GM21786 (cell line): ENCODE results near the gene CLASP1.
"Not testable (repeated sequence)": the region's sequence is repeated elsewhere in the genome, so short reads cannot be mapped to it uniquely, and the experiment has no call there.

ENCODE experiments used
- ATAC-seq: cut with Tn5 transposase; IDR thresholded peaks from one replicate; pipeline ENCODE4 v1.9.1; 2021; ENCODE audit not compliant: unreplicated experiment

CLASP1 gene

GRCh38 chr2:121478996-121479745 lies 170.1 kb downstream of the CLASP1 start:
- ATAC-seq: no peak

DNA sequence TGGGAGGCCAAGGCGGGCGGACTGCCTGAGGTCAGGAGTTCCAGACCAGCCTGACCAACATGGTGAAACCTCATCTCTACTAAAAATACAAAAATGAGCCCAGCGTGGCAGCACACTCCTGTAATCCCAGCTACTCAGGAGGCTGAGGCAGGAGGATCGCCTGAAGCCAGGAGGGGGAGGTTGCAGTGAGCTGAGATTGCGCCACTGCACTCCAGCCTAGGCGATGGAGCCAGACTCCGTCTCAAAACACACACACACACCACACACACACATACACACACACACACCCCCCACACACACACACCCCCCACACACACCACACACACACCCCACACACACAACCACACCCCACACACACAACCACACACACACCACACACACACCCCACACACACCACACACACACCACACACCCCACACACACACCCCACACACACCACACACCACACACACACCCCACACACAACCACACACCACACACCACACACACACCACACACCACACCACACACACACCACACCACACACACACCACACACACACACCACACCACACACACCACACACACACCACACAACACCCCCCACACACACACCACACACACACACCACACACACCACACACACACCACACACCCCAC lies 170.8 kb downstream of the CLASP1 start:
- not testable (repeated sequence) for ATAC-seq

DNA sequence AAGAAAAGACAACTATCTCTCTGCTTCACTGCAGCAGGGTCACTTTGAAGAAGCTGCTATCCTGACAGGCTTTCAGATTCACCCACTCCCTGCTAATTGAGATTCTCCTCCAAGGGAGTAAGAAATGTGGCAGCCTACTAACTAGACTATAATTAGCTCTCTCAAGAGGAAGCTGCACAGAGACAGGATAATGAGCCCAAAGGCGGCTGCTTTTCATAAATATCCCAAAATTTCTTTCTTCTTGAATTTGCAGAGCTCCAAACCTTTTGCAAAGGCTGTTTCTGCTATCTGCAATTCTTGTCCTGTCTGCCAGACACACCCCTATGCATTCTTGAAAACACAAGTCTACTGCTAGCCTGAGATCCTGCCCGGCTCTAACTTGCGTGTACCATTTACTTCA lies 172.6 kb downstream of the CLASP1 start:
- ATAC-seq: no peak

DNA sequence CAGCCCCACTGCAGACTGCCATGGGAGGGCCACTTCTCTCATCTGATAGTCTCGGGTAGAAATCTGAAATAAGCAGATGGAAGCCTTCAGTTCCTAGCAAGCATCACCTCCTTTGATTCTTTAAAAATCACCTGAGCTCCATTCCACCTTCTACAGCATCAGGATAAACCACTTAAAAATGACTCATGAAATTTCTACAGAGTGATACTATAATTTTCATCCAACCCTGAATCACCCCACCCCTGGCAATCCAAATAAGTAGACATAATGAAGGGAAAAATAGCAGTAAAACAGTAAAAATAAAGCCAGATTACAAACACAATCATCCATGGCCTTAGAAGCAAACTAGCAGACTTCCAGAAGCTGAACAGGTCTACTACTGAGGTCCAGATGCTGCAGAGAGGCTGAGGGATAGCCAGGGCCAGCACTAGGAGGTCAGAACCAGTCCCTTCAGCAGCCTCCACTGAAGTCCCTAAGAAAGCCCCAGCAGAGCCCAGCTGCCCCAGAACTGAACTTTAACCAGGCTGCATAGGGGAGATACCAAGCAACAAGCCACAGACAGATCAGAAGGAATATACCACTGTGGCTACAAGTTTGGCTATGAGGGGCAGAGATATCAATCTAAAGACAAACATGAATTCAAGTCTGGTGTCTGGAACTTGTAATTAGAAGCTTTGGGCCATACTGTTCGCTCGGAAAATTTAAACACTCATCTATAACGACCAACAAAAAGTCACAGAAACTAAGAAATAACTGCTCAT lies 173.3 kb downstream of the CLASP1 start:
- ATAC-seq: no peak

DNA sequence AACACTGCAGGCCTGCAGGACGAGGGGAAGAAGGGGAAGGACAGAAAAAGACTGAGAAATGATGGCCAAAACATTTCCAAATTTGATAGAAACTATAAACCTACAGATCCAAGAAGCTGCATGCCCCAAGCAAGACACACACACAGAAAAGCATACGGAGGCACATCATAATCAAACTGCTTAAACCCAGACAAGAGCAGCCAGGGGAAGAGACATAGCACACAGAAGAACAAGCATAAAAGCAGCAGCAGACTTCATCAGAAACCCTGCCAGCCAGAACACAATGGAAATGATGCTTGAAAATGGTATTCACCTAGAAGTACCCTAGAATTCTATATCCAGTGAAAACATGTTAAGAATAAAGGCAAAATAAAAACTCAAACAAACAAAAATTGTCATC lies 175.8 kb downstream of the CLASP1 start:
- no peak for ATAC-seq

- no peak for ATAC-seq
Measured at GRCh38 chr2:121472470-121472993, 176.7 kb downstream of the CLASP1 start.

DNA sequence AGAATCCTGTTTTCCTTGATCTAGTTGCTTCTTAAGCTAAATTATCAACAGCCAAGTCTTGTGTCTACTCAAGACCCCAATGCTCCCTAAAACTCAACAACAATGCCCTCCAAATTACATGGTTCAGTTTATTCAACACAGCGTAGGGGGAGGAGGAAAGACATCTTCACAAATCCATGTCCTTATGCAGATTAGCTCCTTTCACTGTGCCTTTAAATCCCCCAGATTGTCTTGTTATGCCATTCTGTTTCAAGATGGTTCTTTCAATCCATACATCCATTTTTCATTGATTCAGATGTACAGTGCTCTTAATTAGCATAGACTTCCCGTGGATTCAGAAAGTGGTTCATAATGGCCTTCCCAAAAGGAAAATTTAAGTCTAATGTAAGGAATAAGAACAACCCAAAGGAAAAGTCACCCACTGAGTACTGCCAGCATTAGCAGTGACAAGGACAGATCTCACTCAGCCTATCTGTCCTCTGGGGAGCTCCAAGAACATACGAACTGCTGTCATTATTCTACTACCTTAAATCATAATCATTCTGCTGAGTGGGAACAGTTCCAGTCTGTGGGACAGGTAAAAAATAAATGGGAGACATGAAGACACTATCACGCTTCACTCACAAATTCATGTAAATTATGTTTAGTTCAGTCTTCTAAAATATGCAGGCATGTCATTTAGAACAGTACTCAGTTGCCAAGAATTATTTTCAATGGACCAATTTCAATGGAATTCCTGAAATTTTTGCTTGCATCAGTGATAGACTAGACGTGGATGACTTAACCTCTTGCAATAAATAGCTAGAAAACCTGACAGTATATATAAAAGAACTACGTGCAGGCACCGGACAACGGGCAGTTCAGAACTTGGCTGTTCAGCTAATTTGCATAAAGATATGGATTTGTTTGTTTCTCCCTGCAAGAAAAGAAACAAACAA lies 177.5 kb downstream of the CLASP1 start:
- no peak for ATAC-seq

DNA sequence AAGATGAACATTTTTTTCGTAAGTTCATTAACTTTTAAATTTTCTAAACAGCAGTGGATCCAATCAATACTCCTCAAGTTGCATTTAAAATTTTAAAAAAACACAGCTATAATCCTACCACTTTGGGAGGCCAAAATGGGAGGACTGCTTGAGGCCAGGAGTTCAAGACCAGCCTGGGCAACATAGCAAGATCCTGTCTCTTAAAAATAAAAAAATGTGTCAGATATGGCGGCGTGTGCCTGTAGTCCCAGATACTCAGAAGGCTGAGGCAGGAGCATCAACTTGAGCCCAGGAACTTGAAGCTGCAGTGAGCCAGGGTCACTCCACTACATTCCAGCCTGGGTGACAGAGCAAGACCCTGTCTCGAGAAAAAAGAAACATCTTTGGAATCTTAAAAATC lies 178.3 kb downstream of the CLASP1 start:
- ATAC-seq: no peak

DNA sequence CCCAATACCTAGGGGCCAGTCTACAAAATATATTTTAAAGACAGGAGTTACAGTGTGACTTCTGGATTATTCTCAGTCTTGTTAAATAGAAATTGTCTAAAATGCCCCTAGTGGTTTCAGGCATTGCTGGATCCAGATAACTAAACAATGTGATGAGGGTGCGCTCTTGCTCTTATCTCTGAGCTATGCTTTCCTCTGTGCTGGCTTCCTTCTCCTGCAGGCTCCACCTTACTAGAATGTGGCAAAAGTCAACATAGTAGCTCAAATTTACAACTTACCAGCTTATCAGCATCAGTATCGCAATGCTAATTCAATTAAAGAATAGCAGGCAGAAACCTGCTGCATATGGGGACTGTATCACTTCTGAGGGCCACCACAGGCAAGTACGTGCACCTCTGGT lies 179.9 kb downstream of the CLASP1 start:
- ATAC-seq: no peak

- ATAC-seq: no peak
Measured at GRCh38 chr2:121468936-121469335, 180.3 kb downstream of the CLASP1 start.

- no peak for ATAC-seq
Measured at GRCh38 chr2:121459291-121459690, 190.0 kb downstream of the CLASP1 start.

GRCh38 chr2:121456325-121456724 lies 192.9 kb downstream of the CLASP1 start:
- no peak for ATAC-seq

GRCh38 chr2:121455446-121455845 lies 193.8 kb downstream of the CLASP1 start:
- no peak for ATAC-seq

DNA sequence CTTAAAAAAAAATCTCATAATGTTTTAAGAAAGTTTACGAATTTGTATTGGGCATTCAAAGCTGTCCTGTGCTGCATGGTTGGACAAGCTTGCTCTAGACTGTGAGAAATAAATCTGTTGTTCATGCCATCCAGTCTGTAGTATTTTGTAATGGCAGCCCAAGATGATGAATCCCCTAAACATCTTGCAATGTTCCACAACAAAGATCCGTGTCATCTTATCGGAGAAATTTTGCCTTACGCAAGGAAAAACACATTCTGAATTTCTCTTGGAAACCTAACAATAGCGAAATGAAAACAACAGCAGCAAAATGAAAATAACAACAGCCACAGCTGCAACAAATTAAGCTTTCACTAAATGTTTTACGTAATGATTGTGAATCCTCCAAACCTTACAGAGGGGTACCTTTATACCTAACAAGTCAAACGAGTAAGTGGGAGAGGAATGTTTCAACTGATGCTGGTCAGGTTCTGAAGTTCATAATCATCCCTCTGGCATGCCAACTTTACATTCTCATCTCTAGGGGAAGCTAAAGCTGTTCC lies 194.6 kb downstream of the CLASP1 start:
- no peak for ATAC-seq

- ATAC-seq: no peak
Measured at GRCh38 chr2:121451398-121451797, 197.9 kb downstream of the CLASP1 start.

DNA sequence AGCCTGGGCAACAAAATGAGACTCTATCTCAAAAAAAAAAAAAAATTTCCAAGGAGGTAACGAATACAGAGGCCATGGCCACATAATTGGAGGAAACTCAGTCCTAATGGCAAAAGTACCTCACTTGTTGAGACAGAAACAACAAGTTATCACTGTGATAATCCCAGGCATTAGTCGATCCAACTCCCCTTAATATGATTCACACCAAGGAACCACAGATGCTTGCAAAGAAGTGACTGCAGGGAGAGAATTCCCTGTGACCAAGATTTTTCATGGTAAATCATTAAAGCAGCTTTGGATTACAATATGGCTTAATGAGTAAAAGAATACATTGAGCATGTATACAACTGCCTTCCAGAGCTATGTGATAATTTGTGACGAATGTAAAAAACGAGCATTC lies 199.0 kb downstream of the CLASP1 start:
- ATAC-seq: no peak

- ATAC-seq: no peak
Measured at GRCh38 chr2:121446647-121447241, 202.5 kb downstream of the CLASP1 start.

DNA sequence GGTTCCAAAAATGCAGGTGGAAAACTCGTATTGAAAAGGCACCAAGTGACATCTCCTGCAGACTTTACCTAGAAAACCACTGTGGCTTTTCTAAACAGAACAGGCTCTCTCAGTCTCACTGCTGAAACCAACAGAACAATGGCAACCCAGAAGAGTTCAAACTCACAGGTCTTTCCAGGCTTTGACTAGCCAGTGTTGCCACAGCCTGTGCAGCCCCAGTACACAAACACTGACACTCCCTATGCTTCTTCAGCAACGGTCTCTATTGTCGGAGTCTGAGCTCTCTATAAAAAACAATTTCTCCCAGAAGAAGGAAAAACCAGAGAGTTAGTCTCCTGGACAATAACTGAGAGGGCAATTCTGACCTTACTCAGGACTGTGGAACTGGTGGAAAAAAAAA lies 206.4 kb downstream of the CLASP1 start:
- no peak for ATAC-seq

DNA sequence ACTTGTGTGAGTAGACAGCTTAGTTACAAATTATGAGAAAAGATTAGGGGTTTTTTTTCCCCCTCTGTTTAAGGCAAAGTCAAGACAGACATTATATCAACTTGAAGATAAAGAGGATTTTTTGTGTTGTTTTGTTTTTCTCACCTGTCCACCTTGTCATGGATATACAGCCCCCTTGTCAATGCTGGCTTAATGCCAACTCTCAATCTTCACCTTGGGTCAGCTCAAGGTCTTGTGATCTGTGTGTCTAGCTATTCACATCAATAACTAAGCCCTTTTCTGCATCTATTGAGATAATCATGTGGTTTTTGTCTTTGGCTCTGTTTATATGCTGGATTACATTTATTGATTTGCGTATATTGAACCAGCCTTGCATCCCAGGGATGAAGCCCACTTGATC lies 211.0 kb downstream of the CLASP1 start:
- not testable (repeated sequence) for ATAC-seq

DNA sequence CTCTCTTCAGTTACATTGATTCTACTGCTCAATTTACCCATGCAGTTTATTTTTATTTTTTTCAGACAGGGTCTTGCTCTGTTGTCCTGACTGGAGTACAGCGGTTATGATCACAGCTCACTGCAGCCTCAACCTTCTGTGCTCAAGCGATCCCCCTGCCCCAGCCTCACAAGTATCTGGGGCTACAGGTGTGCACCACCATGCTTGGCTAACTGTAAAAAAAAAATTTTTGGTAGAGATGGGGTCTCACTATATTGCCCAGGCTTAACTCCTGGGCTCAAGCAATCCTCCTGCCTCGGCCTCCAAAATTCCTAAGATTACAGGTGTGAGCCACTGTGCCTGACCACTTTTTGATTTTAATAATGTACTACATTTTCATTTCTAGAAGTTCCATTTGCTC lies 212.3 kb downstream of the CLASP1 start:
- no peak for ATAC-seq
